ENCODE measurements around the gene GTSE1. TPM values are rescaled to one million over a fixed set of nuclear protein-coding genes. Genes with fewer than 3 reads are reported as not detected.

The GTSE1 gene
- polyA plus RNA-seq, 1 of the 3 experiments (the other 2 are of a cell fraction), result 12.2 TPM

DNA sequence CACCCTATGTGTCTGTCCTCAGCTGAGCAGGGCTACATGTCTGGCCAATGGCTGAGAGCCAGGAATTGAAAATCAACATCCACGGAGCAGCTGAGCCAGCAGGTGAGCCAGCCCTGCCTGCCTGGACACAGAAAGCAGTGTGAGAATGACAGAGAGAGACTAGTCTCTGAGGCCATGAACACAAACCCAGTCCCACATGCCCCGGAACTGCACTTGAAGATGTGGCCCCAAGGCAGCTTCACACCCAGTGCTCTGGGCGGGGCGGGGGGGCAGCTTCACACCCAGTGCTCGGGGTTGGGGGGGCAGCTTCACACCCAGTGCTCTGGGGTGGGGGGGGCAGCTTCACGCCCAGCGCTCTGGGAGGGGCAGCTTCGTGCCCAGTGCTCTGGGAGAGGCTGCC lies 76.5 kb downstream of the GTSE1 start:
- no peaks in the 10 kb centered on the region for H3F3A ChIP-seq (replicated peaks; ENCODE audit: insufficient read depth)
- H3K4me2 ChIP-seq, result no peak overlapping the region
- CTCF ChIA-PET, result interaction anchor here (1.0 to 1.4 kb wide), 2 partner anchors 169 to 170 kb away, joined by 3 to 4 read pairs; no protein-coding TSS in a partner anchor
- no peak overlapping the region for H3K27ac ChIP-seq (ENCODE audit: low read depth in 2 of 2, low read length in 1 of 2)
- no peak for DNase-seq
- H3K36me3 ChIP-seq (replicated peaks in 1 of 2; ENCODE audit: control insufficient read depth in 1 of 2, insufficient read depth in 2 of 2, low read length in 1 of 2), result peaks cover 0 to 5% of the 10 kb centered on the region in 2 experiments
- no peaks in the 10 kb centered on the region; a peak in 1 of 4 replicates for H3K4me1 ChIP-seq (ENCODE audit: control insufficient read depth in 1 of 2, insufficient read depth in 2 of 2, low read depth in 1 of 2, low read length in 1 of 2)
- no peak overlapping the region for H3K9ac ChIP-seq
- H3K4me3 ChIP-seq (ENCODE audit: low read depth in 2 of 2, low read length in 1 of 2), result no peak overlapping the region
- H3K9me2 ChIP-seq, result no peaks in the 10 kb centered on the region
- WGBS (ENCODE audit: low lambda C conversion rate), result no CpG with 5 or more reads among the region's 8 CpGs
- H3K9me3 ChIP-seq, result no peaks in the 10 kb centered on the region; the same call in 1 of the 2 replicates
- H4K20me1 ChIP-seq (ENCODE audit: insufficient read depth), result no peaks in the 10 kb centered on the region
- H2AFZ ChIP-seq (ENCODE audit: low read depth), result no peak overlapping the region
- POLR2A ChIA-PET, result no interaction called here
- TF ChIP-seq EZH2phosphoT487 (IDR thresholded peaks at IDR 0.05; ENCODE audit: borderline replicate concordance, low read depth) (no peak), CHD2 (IDR thresholded peaks at IDR 0.05; ENCODE audit: low read length, partially characterized antibody) (no peak), RCOR1 (IDR thresholded peaks at IDR 0.05; ENCODE audit: low read length) (no peak), MXI1 (IDR thresholded peaks at IDR 0.05; ENCODE audit: low read depth, low read length) (no peak), RAD21 (IDR thresholded peaks at IDR 0.05; ENCODE audit: low read length) (no peak), ELF1 (IDR thresholded peaks at IDR 0.05) (no peak), SIN3A (IDR thresholded peaks at IDR 0.05; ENCODE audit: borderline replicate concordance, low read depth, low read length) (no peak), NRF1 (IDR thresholded peaks at IDR 0.05; ENCODE audit: low read depth, low read length) (no peak)
- TF ChIP-seq, protein P1, sequence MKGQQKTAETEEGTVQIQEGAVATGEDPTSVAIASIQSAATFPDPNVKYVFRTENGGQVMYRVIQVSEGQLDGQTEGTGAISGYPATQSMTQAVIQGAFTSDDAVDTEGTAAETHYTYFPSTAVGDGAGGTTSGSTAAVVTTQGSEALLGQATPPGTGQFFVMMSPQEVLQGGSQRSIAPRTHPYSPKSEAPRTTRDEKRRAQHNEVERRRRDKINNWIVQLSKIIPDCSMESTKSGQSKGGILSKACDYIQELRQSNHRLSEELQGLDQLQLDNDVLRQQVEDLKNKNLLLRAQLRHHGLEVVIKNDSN (IDR thresholded peaks at IDR 0.05; ENCODE audit: borderline replicate concordance, low read depth), result no peak
- TF ChIP-seq, protein P2, sequence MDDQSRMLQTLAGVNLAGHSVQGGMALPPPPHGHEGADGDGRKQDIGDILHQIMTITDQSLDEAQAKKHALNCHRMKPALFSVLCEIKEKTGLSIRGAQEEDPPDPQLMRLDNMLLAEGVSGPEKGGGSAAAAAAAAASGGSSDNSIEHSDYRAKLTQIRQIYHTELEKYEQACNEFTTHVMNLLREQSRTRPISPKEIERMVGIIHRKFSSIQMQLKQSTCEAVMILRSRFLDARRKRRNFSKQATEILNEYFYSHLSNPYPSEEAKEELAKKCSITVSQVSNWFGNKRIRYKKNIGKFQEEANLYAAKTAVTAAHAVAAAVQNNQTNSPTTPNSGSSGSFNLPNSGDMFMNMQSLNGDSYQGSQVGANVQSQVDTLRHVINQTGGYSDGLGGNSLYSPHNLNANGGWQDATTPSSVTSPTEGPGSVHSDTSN (IDR thresholded peaks at IDR 0.05), result no peak
- TF ChIP-seq, protein P3, sequence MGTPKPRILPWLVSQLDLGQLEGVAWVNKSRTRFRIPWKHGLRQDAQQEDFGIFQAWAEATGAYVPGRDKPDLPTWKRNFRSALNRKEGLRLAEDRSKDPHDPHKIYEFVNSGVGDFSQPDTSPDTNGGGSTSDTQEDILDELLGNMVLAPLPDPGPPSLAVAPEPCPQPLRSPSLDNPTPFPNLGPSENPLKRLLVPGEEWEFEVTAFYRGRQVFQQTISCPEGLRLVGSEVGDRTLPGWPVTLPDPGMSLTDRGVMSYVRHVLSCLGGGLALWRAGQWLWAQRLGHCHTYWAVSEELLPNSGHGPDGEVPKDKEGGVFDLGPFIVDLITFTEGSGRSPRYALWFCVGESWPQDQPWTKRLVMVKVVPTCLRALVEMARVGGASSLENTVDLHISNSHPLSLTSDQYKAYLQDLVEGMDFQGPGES (IDR thresholded peaks at IDR 0.05; ENCODE audit: low read depth, low read length), result no peak
- TF ChIP-seq, protein P4, sequence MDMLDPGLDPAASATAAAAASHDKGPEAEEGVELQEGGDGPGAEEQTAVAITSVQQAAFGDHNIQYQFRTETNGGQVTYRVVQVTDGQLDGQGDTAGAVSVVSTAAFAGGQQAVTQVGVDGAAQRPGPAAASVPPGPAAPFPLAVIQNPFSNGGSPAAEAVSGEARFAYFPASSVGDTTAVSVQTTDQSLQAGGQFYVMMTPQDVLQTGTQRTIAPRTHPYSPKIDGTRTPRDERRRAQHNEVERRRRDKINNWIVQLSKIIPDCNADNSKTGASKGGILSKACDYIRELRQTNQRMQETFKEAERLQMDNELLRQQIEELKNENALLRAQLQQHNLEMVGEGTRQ (IDR thresholded peaks at IDR 0.05; ENCODE audit: borderline replicate concordance, low read depth, low read length), result no peak
- no peaks in the 10 kb centered on the region for H3K79me2 ChIP-seq (ENCODE audit: insufficient read depth)
- H3K27me3 ChIP-seq (ENCODE audit: insufficient read depth), result no peaks in the 10 kb centered on the region
